ENCODE data around the gene VAV3. TPM values are rescaled to one million over a fixed set of nuclear protein-coding genes. Genes with fewer than 3 reads are reported as not detected.
A peak's percentile ranks its signal among the peaks of the same experiment; 100 is the strongest.

Gene VAV3
- total and polyA plus RNA-seq, 2 of the 13 experiments (the other 11 are each of a cell fraction or from before 2014, with no cell fraction given), result 15.9 to 29.8 TPM

- TF ChIP-seq, protein P1, sequence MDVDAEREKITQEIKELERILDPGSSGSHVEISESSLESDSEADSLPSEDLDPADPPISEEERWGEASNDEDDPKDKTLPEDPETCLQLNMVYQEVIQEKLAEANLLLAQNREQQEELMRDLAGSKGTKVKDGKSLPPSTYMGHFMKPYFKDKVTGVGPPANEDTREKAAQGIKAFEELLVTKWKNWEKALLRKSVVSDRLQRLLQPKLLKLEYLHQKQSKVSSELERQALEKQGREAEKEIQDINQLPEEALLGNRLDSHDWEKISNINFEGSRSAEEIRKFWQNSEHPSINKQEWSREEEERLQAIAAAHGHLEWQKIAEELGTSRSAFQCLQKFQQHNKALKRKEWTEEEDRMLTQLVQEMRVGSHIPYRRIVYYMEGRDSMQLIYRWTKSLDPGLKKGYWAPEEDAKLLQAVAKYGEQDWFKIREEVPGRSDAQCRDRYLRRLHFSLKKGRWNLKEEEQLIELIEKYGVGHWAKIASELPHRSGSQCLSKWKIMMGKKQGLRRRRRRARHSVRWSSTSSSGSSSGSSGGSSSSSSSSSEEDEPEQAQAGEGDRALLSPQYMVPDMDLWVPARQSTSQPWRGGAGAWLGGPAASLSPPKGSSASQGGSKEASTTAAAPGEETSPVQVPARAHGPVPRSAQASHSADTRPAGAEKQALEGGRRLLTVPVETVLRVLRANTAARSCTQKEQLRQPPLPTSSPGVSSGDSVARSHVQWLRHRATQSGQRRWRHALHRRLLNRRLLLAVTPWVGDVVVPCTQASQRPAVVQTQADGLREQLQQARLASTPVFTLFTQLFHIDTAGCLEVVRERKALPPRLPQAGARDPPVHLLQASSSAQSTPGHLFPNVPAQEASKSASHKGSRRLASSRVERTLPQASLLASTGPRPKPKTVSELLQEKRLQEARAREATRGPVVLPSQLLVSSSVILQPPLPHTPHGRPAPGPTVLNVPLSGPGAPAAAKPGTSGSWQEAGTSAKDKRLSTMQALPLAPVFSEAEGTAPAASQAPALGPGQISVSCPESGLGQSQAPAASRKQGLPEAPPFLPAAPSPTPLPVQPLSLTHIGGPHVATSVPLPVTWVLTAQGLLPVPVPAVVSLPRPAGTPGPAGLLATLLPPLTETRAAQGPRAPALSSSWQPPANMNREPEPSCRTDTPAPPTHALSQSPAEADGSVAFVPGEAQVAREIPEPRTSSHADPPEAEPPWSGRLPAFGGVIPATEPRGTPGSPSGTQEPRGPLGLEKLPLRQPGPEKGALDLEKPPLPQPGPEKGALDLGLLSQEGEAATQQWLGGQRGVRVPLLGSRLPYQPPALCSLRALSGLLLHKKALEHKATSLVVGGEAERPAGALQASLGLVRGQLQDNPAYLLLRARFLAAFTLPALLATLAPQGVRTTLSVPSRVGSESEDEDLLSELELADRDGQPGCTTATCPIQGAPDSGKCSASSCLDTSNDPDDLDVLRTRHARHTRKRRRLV (CRISPR knock-in tag; IDR thresholded peaks at IDR 0.05), result no peak
- no peak for TF ChIP-seq PRDM15 (CRISPR knock-in tag; IDR thresholded peaks at IDR 0.05)
- no peak for TF ChIP-seq NFYC (CRISPR knock-in tag; IDR thresholded peaks at IDR 0.05)
- TF ChIP-seq, protein P2, sequence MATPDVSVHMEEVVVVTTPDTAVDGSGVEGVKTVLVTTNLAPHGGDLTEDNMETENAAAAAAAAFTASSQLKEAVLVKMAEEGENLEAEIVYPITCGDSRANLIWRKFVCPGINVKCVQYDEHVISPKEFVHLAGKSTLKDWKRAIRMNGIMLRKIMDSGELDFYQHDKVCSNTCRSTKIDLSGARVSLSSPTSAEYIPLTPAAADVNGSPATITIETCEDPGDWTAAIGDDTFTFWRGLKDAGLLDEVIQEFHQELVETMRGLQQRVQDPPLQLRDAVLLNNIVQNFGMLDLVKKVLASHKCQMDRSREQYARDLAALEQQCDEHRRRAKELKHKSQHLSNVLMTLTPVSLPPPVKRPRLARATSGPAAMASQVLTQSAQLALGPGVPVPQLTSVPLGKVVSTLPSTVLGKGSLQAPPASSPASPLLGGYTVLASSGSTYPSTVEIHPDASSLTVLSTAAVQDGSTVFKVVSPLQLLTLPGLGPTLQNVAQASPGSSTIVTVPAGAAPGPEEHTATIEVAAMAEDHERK (CRISPR knock-in tag; IDR thresholded peaks at IDR 0.05; ENCODE audit: low read depth), result no peak
- TF ChIP-seq GTF2F1 (IDR thresholded peaks at IDR 0.05; ENCODE audit: low read length), result no peak
- TF ChIP-seq, protein P3, sequence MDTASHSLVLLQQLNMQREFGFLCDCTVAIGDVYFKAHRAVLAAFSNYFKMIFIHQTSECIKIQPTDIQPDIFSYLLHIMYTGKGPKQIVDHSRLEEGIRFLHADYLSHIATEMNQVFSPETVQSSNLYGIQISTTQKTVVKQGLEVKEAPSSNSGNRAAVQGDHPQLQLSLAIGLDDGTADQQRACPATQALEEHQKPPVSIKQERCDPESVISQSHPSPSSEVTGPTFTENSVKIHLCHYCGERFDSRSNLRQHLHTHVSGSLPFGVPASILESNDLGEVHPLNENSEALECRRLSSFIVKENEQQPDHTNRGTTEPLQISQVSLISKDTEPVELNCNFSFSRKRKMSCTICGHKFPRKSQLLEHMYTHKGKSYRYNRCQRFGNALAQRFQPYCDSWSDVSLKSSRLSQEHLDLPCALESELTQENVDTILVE (CRISPR knock-in tag; IDR thresholded peaks at IDR 0.05), result no peak
- TF ChIP-seq NR2F6 (IDR thresholded peaks at IDR 0.05), result peak; percentile 84
- TF ChIP-seq NR2F6 (CRISPR knock-in tag; IDR thresholded peaks at IDR 0.05), result peak; percentile 89
- no peak for TF ChIP-seq ZBTB33 (CRISPR knock-in tag; IDR thresholded peaks at IDR 0.05)
- TF ChIP-seq ZNF124 (CRISPR knock-in tag; IDR thresholded peaks at IDR 0.05), result no peak
- peak; percentile 53; the same call in 1 of the 2 replicates for TF ChIP-seq REPIN1 (CRISPR knock-in tag; IDR thresholded peaks at IDR 0.05; ENCODE audit: borderline replicate concordance, low read depth)
- TF ChIP-seq ZNF432 (CRISPR knock-in tag; IDR thresholded peaks at IDR 0.05; ENCODE audit: borderline replicate concordance), result no peak
- 0 out of 2 replicates have a peak, but pooled peaks have one; percentile 28 for TF ChIP-seq ELF4 (CRISPR knock-in tag; IDR thresholded peaks at IDR 0.05; ENCODE audit: borderline replicate concordance)
- no peak for TF ChIP-seq HINFP (CRISPR knock-in tag; IDR thresholded peaks at IDR 0.05; ENCODE audit: low read depth)
- TF ChIP-seq TOE1 (CRISPR knock-in tag; IDR thresholded peaks at IDR 0.05), result no peak
Observed at GRCh38 chr1:107683191-107683657, 281.8 kb downstream of the VAV3 start (continued).
